A549 (cell line): Measurements from ENCODE around the gene DGAT2. TPM values are rescaled to one million over a fixed set of nuclear protein-coding genes. Genes with fewer than 3 reads are reported as not detected.

Experiments used
- ATAC-seq, 2 experiments: fragments of 200-7000 bp in 1 of 2; fragments of >200 bp in 1 of 2; cut with Nextera tagmentation in 1 of 2; cut with Tn5 transposase in 1 of 2; 3 replicates each; pipeline versions ENCODE4 v1.8.0 to v1.9.1; 2018 to 2020; ENCODE audit warnings: mild to moderate bottlenecking in 1 of 2, moderate library complexity in 1 of 2
- CTCF ChIA-PET: fragments of 300-600 bp; sonication (Branson Sonifier 250); formaldehyde crosslinking; extraction: SDS; loops from one replicate; lab custom pipeline; 2021; ENCODE audit warnings: antibody characterized with exemption, inconsistent platforms; lab: Yijun Ruan, JAX
- POLR2A ChIA-PET: fragments of 350-600 bp; formaldehyde crosslinking; extraction: SDS; loops from one replicate; lab custom pipeline; 2021; ENCODE audit warnings: antibody characterized with exemption, inconsistent platforms; lab: Yijun Ruan, JAX
- DNase-seq, 2 experiments: peaks; one replicate each; pipeline versions ENCODE4 v3.0.0 to v3.0.0-alpha.2; 2011 to 2016; ENCODE audit warnings: low read depth in 1 of 2, low spot score in 1 of 2
- FAIRE-seq: peaks from 2 replicates; lab custom pipeline; 2011; peaks lifted over from hg19 to GRCh38; lab: Jason Lieb, UNC
- H3K27ac ChIP-seq, 2 experiments: fragments of >200 bp; sonication (Bioruptor Twin); formaldehyde crosslinking; 3 replicates each; pipeline ENCODE4 v1.5.1; 2016 to 2017
- H3K4me1 ChIP-seq: fragments of >200 bp; sonication (Bioruptor Twin); formaldehyde crosslinking; 3 replicates; pipeline ENCODE4 v1.6.1; 2016
- H3K4me2 ChIP-seq: fragments of >200 bp; sonication (Bioruptor Twin); formaldehyde crosslinking; 3 replicates; pipeline ENCODE4 v1.6.1; 2016
- H3K4me3 ChIP-seq: fragments of >200 bp; sonication (Bioruptor Twin); formaldehyde crosslinking; 3 replicates; pipeline ENCODE4 v1.5.1; 2016
- H3K9me3 ChIP-seq: fragments of >200 bp; sonication (Bioruptor Twin); formaldehyde crosslinking; 3 replicates; pipeline ENCODE4 v1.6.1; 2016
- BCL3 ChIP-seq: fragments of >200 bp; sonication (Bioruptor Twin); formaldehyde crosslinking; IDR thresholded peaks from 3 replicates; pipeline ENCODE4 v1.6.1; 2016
- CBX2 ChIP-seq: fragments of 200-600 bp; sonication (generic); IDR thresholded peaks from 2 replicates; pipeline ENCODE4 v1.6.1; 2016; ENCODE audit warnings: low read depth, mild to moderate bottlenecking, borderline replicate concordance
- CBX8 ChIP-seq: fragments of 200-600 bp; sonication (generic); IDR thresholded peaks from 2 replicates; pipeline ENCODE4 v1.6.1; 2016
- EHF ChIP-seq: fragments of 250-450 bp; sonication (Bioruptor Pico); IDR thresholded peaks from 2 replicates; pipeline ENCODE4 v1.5.0; 2020; ENCODE audit warnings: mild to moderate bottlenecking
- EHMT2 ChIP-seq: fragments of 200-600 bp; sonication (generic); IDR thresholded peaks from 2 replicates; pipeline ENCODE4 v1.6.1; 2016; ENCODE audit warnings: antibody characterized with exemption, low read depth, mild to moderate bottlenecking, moderate library complexity
- ELK1 ChIP-seq: fragments of 150-350 bp; IDR thresholded peaks from 2 replicates; pipeline ENCODE4 v1.6.1; 2014; ENCODE audit warnings: low read depth, mild to moderate bottlenecking, low read length
- GATA3 ChIP-seq: IDR thresholded peaks from 2 replicates; pipeline ENCODE4 v1.6.1; 2012; ENCODE audit warnings: borderline replicate concordance
- HEYL ChIP-seq: fragments of 250-450 bp; sonication (Bioruptor Pico); IDR thresholded peaks from 2 replicates; pipeline ENCODE4 v1.8.0; 2021; ENCODE audit warnings: mild to moderate bottlenecking, moderate library complexity
- KDM1A ChIP-seq: fragments of 200-600 bp; sonication (generic); IDR thresholded peaks from 2 replicates; pipeline ENCODE4 v1.6.1; 2016; ENCODE audit warnings: low read depth, mild to moderate bottlenecking
- MAFK ChIP-seq: fragments of 450-650 bp; IDR thresholded peaks from 2 replicates; pipeline ENCODE4 v1.6.1; 2014; ENCODE audit not compliant: partially characterized antibody
- MYC ChIP-seq: IDR thresholded peaks from 2 replicates; pipeline ENCODE4 v1.6.1; 2012; ENCODE audit warnings: mild to moderate bottlenecking, inconsistent platforms, low read length, improper control_type of control experiment, borderline replicate concordance
- NFE2L2 ChIP-seq: fragments of 150-350 bp; conservative IDR thresholded peaks from 2 replicates; pipeline ENCODE4 v1.6.1; 2014; ENCODE audit warnings: low read length
- NR3C1 ChIP-seq: fragments of >200 bp; sonication (Bioruptor Twin); formaldehyde crosslinking; IDR thresholded peaks from 3 replicates; pipeline ENCODE4 v1.6.1; 2017
- PHF8 ChIP-seq: fragments of 200-600 bp; sonication (generic); IDR thresholded peaks from 2 replicates; pipeline ENCODE4 v1.6.1; 2016; ENCODE audit warnings: low read depth, mild to moderate bottlenecking, antibody characterized with exemption, moderate library complexity, borderline replicate concordance
- POLR2A ChIP-seq: IDR thresholded peaks from 2 replicates; pipeline ENCODE4 v1.6.1; 2012; ENCODE audit warnings: mild to moderate bottlenecking, low read length
- SREBF2 ChIP-seq: fragments of 450-650 bp; IDR thresholded peaks from 2 replicates; pipeline ENCODE4 v1.6.1; 2014; ENCODE audit warnings: mild to moderate bottlenecking, moderate library complexity
- TFCP2L1 ChIP-seq: fragments of 250-450 bp; sonication (Bioruptor Pico); IDR thresholded peaks from 2 replicates; pipeline ENCODE4 v1.5.0; 2021; ENCODE audit warnings: mild to moderate bottlenecking
- WGBS: methylation state at CpG from one replicate; pipeline ENCODE4 v1.1.6; 2017; ENCODE audit errors: missing lambda C conversion rate; 5-methylcytosine and 5-hydroxymethylcytosine counted together
- polyA plus RNA-seq, 4 experiments: library from polyadenylated mRNA; depleted of rRNA in 3 of 4; stranded (reverse); fragments of >200 nt; fragmentation: RNase III in 1 of 4; extraction: RNeasy Plus Mini Kit Qiagen cat#74134 plus additional on column Dnase treatment in 1 of 4; gene quantifications; 2 replicates in 3 of 4; 3 replicates in 1 of 4; pipeline ENCODE4 v1.2.3, GENCODE V29; 2011 to 2017
- TF ChIP-seq, protein P1 (sequence below): IDR thresholded peaks from 2 replicates; pipeline ENCODE4 v1.6.1; 2012
- TF ChIP-seq, protein P2 (sequence below): fragments of >200 bp; sonication (Bioruptor Twin); formaldehyde crosslinking; IDR thresholded peaks from 3 replicates; pipeline ENCODE4 v1.5.1; 2016
- TF ChIP-seq, protein P3 (sequence below): IDR thresholded peaks from 2 replicates; pipeline ENCODE4 v1.6.1; 2012

Gene DGAT2
- polyA plus RNA-seq, 2 of the 4 experiments (the other 2 are of a cell fraction), result 1.6 to 1.9 TPM

DNA sequence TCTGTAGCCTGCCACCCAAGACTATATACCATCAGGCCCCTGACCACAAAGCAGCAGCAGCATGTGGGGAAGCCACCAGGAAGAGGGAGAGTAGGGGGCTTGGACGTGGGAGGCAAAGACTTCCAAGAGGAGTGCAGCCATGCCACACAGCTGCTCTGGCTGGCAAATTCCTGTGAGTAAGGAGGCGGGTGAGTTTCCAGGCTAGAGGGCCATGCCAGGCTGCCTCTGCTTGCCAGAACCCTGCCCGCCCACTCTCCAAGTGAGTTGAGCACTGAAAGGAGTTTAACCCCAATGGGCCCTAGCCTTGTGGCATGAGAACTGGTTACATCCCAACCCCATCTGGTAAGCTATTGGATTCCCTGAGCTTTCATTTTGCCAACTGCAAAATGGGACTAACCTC is 4.7 kb upstream of the DGAT2 start:
- 79% methylated on average over 2 of the region's 3 CpGs for WGBS
- ChIA-PET CTCF (interaction anchor here (0.8 to 1.6 kb wide), 3 partner anchors 11 to 40 kb away, joined by 3 to 5 read pairs (median 3); no protein-coding TSS in a partner anchor), POLR2A (no interaction called here)
- DNase-seq, result no peak
- TF ChIP-seq GATA3 (no peak), EHF (CRISPR knock-in tag) (no peak), SREBF2 (no peak), MAFK (no peak), POLR2A (no peak), KDM1A (no peak), PHF8 (no peak)
- TF ChIP-seq, protein P1, sequence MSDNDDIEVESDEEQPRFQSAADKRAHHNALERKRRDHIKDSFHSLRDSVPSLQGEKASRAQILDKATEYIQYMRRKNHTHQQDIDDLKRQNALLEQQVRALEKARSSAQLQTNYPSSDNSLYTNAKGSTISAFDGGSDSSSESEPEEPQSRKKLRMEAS, result no peak
- H3K4me2 ChIP-seq, result no peak overlapping the region
- no peaks in the 10 kb centered on the region for H3K9me3 ChIP-seq
- H3K4me3 ChIP-seq, result no peak overlapping the region
- no peak overlapping the region for H3K27ac ChIP-seq
- FAIRE-seq, result no peak
- peaks cover 23% of the 10 kb centered on the region; the same call in 2 of the 3 replicates for H3K4me1 ChIP-seq
- ATAC-seq, result no peak

- peaks cover 26% of the 10 kb centered on the region; the same call in 2 of the 3 replicates for H3K4me1 ChIP-seq
- H3K9me3 ChIP-seq, result no peaks in the 10 kb centered on the region
- ChIA-PET CTCF (interaction anchor here (1.0 to 1.6 kb wide), 4 partner anchors 10 to 42 kb away, joined by 3 to 5 read pairs (median 3); no protein-coding TSS in a partner anchor), POLR2A (no interaction called here)
- 90% methylated on average over 3 of the region's 3 CpGs for WGBS
- H3K27ac ChIP-seq, result no peak overlapping the region
- TF ChIP-seq NR3C1 (no peak), CBX8 (no peak), BCL3 (no peak), MYC (no peak), EHMT2 (no peak), CBX2 (no peak), TFCP2L1 (CRISPR knock-in tag) (no peak), GATA3 (no peak), HEYL (CRISPR knock-in tag) (no peak), ELK1 (no peak), NFE2L2 (no peak)
- TF ChIP-seq, protein P2, sequence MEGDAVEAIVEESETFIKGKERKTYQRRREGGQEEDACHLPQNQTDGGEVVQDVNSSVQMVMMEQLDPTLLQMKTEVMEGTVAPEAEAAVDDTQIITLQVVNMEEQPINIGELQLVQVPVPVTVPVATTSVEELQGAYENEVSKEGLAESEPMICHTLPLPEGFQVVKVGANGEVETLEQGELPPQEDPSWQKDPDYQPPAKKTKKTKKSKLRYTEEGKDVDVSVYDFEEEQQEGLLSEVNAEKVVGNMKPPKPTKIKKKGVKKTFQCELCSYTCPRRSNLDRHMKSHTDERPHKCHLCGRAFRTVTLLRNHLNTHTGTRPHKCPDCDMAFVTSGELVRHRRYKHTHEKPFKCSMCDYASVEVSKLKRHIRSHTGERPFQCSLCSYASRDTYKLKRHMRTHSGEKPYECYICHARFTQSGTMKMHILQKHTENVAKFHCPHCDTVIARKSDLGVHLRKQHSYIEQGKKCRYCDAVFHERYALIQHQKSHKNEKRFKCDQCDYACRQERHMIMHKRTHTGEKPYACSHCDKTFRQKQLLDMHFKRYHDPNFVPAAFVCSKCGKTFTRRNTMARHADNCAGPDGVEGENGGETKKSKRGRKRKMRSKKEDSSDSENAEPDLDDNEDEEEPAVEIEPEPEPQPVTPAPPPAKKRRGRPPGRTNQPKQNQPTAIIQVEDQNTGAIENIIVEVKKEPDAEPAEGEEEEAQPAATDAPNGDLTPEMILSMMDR, result no peak
- TF ChIP-seq, protein P3, sequence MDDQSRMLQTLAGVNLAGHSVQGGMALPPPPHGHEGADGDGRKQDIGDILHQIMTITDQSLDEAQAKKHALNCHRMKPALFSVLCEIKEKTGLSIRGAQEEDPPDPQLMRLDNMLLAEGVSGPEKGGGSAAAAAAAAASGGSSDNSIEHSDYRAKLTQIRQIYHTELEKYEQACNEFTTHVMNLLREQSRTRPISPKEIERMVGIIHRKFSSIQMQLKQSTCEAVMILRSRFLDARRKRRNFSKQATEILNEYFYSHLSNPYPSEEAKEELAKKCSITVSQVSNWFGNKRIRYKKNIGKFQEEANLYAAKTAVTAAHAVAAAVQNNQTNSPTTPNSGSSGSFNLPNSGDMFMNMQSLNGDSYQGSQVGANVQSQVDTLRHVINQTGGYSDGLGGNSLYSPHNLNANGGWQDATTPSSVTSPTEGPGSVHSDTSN, result no peak
- DNase-seq, result no peak
- no peak for FAIRE-seq
- no peak for ATAC-seq
- no peak overlapping the region for H3K4me3 ChIP-seq
- H3K4me2 ChIP-seq, result no peak overlapping the region
Observed at GRCh38 chr11:75765116-75765515, 3.5 kb upstream of the DGAT2 start.
